Femur (tissue), 1 donor: ENCODE measurements around the gene TBC1D16.
"Not testable (repeated sequence)": the region's sequence is repeated elsewhere in the genome, so short reads cannot be mapped to it uniquely, and the experiment has no call there.

ENCODE experiments used
- DNase-seq: peaks from one replicate; pipeline ENCODE4 v3.0.0-alpha.2; 2017

Gene TBC1D16

DNA sequence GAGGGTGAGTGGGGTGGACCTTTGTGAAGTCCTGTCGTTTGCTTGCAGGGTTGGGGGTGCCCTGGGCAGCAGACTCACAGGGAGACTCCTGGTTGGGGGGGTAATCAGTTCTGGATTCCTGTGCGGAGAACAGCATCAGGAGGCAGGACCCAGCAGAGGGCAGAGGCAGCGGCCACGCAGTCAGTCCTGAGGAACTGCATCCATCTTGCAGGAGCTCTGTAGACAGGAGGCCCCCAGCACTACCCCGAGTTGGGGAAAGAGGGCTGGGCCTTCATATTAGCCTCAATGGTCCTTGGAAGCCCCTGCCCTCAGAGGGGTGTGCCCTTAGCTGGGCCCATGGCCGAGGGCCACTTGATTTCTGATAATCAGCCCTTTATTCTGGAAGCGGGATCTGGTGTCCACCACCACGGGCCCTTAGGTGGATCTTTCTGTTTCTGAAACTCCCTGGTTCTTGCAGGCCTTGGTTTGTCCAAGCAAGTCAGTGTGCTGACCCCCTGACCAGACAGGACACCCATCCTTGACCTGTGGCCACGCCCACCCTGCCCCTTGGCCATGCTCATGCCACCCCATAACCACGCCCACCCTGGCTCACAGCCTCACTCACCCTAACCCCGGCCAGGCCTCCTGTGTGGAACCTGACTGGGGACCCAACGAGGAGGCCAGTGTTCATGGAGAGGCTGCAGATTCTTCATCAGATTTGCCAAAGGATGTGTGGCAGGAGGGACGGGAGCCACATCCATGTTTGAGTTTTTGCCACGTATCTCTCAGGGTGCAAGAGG lies 122.9 kb downstream of the TBC1D16 start:
- DNase-seq: no peak

DNA sequence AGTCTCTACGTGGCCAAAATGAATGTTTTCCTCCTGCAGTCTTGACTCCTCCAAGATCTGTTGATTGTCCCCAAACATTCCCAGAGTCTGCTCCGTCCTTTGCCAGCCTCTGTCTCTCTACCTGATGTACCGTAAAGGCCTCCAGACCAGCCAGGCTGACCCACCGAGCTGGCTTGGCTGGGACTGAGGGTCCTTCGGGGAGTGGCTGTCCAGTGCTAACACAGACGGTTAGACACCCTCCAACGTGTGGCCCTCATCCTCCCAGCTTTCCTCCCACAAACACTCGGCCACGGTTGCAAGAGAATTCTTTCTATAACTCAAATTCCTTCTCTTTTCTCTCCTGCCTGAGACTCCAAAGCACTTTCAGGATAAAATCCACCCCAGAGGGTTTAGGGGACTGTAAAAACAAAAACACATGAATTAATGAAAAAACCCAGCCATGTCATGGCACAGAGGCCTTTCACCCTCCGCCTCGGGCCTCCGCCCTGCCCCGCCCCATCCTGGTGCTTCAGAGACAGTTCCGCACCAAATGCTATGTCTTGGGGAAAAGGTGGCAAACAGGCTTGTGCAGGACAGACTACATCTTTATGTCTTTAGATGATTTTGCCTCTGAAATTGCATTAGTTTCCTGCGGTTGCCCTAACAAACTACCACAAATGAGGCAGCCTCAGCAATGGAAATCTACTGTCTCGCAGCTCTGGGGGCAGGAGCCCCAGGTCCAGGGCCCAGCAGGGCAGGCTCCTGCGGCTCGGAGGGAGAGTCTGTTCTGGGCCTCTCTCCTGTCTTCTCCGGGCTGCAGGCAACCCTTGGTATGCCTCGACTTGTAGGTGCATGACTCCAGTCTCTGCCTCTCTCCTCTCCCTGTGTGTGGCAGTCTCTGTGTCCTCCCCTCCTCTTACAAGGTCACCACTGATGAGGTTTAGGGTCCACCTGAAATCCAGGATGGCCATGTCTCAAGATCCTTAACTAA lies 124.0 kb downstream of the TBC1D16 start:
- DNase-seq: no peak

DNA sequence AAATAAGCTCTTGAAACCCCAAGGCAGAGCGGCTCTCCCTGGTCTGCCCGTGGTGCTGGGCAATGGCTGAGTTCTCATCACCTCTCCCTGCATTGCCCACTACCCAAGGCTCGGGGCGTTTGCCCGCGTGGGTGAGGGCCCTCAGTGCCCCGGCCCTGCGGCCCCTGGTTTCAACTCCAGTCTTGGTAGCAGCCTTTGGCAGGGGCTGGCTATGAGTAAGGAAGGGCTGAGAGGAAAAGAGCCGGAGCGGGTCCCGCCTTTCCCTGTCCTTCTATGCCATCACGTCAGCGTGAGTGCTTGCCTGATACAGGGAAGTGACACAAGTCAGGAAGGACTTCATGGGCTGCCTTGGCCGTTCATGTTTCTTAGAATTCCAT lies 124.7 kb downstream of the TBC1D16 start:
- DNase-seq: no peak

DNA sequence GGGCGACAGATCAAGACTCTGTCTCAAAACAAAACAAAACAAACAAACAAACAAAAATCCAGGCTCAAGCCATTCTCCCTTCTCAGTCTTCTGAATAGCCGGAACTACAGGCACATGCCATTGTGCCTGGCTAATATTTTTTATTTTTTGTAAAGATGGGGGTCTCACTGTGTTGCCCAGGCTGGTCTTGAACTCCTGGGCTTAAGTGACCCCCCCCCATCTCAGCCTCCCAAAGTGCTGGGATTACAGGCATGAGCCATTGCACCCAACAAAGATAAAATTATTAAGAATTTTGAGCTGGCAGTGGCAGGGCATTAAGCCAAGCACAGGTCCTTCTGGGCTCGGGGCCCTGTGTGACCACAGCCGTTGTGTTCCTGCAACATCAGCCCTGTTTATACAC lies 126.6 kb downstream of the TBC1D16 start:
- DNase-seq: no peak

DNA sequence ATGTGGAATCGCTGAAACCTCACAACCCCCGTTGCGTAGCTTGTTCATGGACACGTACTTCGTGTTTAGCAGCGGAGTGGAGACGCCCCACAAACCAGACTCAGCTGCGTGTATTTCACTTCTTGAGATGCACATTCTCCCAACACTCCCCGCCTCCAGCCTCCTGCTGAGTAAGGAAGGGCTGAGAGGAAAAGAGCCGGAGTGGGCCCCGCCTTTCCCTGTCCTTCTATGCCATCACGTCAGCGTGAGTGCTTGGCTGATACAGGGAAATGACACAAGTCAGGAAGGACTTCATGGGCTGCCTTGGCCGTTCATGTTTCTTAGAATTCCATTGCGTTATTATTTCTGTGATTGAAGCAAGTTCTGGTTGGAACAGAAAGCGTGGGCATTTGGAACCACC lies 127.8 kb downstream of the TBC1D16 start:
- DNase-seq: no peak

DNA sequence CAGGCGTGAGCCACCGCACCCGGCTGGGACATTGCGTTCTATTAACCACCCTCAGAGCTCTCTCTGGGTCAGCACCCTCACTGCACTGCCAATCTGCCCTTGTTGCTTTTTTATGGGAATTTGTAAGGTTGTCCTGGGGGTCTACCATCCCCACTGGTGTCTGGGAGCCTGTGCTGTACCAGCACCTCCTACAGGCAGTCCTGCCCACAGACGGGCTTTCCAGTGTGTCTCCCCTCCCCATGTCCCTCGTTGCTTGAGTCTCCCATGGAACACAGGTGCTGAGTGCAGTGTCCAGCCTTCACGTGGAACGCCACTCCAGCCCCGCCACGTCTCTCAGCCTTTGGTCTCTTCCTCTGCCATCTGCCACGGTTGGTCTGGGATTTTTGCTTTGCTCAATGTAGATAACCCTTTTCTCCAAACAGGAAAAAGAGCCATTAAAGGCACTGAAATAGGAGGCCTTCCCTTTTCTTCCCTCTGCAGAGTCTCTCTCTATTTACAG lies 128.4 kb downstream of the TBC1D16 start:
- no peak for DNase-seq

DNA sequence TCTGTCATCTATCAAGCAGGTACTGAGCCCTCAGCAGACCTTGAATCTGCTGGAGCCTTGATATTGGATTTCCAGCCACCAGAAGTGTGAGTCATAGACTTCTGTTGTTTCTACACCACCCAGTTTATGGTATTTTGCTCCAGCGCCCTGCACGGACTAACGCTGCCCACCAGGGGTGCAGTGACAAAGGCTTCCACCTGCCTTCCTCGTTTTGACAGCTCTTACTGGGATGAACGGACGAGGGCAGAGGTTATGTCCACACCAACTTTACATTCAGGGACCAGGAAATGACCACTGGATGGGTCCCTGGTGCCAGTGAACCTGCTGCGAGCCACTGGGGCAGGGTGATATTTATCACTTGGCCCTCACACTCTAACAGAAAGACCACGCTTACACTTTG lies 129.8 kb downstream of the TBC1D16 start:
- no peak for DNase-seq

DNA sequence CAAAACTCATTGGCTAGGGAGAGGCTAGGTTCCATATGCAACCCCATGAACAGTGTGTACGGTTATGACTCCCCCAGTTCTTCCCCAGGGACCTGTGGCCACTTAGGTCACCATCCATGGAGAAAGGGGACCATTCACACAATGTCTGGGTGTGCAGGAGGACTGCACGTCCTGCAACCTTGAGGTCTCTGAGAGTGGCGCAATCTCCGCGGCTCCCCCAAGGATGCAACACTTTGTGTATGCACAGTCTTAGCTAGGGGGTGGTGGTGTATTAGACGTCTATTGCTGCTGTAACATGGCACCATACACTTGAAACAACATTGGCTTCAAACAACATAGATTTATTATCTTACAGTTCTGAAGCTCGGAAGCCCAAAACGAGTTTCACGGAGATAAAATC lies 130.8 kb downstream of the TBC1D16 start:
- no peak for DNase-seq

DNA sequence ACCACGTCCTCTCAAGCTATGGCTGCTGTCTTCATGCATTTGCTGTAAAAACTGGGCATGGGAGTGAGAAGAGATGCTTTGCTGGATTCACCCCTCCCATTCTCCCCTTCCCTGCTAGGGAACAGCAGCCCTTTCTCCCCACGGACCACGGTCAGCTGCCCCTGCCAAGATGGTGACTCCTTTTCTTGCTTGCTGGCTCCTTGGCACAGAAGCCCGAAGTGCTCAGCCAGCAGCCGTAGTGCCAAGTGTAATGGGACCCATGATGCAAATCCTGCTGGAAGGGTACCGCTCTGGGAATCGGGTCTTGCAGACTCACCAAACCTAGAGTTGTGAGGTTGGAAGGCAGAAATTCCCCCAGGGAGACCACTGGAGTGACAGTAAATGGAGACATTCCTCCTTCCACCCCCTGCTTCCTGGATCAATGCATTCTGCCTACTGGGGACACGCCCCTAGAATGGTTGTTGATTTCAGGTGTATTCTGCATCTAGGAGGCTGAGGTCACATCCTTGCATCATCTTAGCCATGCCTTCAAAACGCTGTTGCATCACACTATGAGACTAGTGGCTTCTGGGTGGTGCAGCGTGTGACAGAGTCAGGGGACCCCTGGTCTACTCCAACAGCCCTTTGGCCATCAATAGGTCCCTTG lies 133.4 kb downstream of the TBC1D16 start:
- no peak for DNase-seq

DNA sequence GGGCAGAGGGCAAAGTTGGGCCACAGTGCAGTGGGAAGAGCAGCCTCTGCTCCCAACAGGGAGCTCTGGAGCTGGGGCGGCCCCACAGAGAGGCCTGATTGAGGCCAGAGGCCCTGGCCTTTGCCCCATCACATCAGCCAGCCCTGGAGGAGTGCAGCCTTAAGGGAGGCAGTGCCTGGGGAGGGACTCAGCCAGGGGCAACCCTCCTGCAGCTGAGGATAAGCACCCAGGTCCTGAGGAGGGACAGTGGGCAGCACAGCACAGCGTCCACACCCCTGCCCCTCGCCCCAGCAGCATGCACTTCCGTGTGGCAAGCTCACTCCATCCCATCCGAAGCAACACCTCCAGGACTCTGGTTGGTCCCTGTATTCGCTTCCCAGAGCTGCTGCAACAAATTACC lies 134.5 kb downstream of the TBC1D16 start:
- no peak for DNase-seq

DNA sequence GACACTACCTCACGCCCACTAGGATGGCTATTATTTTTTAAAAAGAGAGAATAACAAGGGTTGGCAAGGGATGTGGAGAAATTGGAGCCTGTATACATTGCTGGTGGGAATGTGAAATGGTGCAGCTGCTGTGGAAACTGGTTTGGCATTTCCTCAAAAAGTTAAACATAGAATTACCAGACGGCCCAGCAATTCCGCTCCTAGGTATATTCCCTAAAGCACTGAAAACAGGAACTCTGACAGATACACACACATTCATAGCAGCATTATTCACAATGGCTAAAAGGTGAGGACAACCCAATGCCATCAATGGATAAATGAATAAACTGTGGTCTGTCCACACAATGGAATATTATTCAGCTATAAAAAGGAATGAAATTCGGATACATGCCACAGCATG lies 136.1 kb downstream of the TBC1D16 start:
- DNase-seq: no peak

DNA sequence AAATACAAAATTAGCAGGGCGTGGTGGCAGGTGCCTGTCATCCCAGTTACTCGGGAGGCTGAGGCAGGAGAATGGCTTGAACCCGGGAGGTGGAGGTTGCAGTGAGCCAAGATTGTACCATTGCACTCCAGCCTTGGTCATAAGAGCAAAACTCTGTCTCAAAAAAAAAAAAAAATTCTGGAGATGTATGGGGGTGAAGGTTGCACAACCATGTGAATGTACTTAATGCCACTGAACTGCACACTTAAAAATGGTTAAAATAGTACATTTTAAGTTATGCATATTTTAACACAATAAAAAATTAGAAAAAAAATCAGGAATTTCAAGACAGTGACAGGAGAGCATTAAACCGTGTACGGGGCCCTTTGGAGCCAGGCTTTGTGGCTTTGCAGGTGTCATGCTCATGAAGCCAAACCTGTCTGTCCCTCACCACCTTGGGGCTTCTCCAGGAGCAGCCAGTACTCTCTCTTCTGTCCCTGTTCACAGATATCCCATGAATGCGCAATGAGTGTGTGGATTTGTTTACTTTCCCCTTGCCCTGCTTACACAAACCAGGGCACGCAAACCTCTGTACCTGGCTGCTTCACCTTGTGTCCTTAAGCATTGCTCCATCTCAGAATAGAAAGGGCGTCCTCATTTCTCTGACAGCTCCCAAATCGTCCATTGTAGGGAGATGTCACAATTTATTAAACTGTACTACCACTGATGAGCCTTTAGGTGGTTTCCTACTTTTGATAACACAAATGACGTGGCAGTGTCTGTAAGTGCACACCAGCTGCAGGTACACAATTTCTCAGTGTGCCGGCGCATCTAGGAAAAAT lies 138.2 kb downstream of the TBC1D16 start:
- DNase-seq: no peak

DNA sequence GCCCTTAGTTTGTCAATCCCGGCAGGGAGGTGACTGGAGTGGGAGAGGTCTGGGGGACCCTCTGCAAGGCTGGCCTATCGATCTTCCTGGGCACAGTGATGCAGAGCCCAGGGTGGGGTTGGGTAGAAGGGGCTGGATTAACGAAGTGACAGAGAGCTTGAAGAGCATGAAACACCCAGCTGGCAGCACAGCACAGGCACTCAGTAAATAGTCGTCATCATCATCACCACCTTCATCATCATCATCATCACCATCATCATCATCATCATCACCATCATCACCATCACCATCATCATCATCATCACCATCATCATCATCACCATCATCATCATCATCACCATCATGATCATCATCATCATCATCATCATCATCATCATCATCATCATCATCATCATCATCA lies 142.2 kb downstream of the TBC1D16 start:
- DNase-seq: not testable (repeated sequence)

DNA sequence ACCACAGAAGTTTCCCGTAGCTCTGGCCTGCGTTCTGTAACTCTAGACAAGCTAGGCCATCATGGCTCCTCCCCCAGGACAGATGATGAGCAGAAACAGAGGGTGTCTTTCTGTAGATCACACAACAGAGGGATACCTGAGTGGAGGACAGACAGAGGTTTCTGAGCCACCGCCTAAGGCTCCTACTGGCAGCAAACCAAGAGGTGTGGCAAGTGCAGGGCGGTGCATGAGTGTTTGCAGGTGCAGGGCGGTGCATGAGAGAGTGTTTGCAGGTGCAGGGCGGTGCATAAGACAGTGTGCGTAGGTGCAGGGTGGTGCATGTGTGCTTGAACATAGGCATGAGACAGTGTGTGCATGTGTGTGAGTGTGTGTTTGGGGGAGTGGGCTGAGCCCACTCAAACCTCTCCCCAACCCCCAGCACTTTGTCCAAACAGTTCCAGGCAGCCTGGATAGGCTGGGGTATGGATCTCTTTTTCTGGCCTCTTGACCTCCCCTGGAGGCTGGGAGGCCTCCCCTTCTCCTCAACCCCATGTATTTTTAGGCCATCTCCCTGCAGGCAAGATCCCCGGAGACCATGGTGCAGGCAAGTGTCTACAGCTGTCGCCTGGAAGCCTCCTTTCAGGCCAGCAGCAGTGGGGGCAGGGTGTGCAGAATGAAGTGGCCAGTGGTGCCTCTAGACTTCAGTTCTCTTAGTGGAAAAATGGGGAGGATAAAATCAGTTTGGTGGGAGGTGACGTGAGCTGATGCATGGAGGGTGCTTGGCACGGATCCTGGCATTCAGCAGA lies 143.0 kb downstream of the TBC1D16 start:
- DNase-seq: no peak

DNA sequence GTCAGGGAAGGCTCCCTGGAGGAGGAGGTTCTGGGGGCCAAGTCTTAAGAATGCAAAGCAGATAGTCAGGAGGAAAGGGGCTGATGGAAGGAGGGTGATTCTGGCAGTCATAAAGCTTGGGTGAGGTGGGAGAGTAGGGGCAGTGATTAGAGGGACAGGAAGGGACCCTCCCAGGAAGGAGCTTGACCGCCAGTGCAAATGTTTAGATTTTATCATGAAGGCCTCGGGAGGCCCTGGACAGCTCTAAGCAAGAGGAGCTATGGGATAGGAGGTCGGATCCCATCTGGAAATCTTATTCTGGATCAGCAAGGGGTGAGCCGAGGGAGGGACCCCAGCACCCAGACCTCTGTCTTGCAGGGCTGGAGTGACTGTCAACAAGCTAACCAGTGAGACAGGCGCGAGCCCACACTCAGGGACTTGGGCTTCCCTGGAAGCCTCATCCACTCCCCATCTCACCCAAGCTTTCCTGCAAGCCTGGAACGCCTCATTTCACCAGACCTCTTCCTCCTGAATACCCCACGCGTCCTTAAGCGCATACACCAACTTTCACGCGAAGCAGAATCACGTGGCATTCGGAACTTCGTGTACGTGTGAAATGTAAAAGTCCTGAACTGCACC lies 144.4 kb downstream of the TBC1D16 start:
- no peak for DNase-seq

DNA sequence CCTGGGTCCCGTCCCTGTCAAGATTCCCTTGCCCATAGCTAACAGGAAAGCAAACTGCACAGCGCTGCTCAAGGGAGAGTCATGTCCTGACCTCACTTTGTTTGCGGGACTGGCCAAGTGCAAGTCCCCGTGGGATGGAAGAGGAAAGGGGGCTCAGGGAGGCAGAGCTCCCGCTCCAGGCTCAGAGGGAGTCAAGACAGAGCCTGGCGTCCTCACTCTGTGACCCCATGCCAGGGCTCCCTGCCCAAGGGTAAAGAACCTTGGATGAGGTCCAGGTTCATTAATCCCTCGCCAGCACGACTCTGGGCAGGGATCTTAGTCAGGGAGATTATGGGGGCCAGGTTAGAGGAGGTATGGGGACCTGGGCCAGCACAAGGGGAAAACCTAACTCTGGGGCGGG lies 145.0 kb downstream of the TBC1D16 start:
- DNase-seq: no peak

DNA sequence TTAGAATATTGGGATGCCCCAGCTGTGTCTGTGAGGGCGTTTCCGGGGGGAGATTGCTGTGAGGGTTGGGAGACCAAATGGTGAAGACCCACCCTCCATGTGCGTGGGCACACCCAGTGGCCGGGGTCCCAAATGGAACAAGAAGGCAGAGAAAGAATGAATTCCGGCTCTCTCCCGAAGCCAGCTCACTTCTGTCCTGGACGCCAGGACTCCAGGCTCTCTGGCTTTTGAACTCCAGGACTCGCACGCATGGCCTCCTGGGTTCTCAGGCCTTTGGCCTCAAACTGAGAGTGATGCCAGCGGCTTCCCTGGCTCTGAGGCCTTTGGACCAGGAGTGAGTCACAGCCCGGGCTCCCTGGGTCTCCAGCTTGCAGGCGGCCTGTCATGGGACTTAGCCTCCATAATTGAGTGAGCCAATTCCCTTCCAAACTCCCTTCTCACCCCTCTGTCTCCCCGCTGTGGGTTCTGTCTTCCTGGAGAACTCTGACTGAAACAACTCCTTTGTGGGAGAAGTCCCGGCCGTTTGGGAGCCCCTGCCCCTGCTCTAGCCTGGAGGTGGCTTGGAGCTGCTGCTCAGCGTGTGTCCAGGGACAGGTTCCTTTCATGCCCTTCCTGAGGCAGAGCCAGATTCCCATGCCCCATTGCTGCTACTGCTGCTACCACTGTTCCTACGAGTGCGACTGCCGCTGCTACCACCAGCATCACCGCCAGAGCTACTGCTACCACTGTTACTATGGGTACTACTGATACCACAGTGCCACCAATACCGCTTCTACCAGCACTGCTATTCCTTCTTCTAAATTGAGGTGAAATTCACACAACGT lies 146.6 kb downstream of the TBC1D16 start:
- DNase-seq: no peak

DNA sequence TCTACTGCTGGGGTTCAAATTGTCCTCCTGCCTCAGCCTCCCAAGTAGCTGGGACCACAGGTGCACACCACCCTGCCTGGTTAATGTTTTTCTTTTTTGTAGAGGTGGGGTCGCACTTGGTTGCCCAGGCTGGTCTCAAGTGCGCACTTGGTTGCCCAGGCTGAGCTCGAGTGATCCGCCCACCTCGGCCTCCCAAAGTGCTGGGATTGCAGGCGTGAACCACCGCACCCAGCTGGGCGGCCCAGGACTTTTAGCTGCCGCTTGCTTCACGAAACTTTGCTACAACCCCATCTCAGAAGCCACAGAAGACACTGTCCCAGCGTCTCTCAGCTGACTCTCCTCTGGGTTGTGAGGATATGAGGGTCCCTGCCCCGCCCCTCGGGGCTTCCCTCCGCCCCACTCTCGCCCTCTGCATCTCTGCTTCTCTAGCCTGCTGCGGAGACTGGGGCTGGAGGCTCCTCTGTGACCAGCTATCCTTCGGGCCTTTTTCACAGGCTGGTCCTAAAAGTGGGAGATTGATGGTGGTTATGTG lies 147.6 kb downstream of the TBC1D16 start:
- no peak for DNase-seq

DNA sequence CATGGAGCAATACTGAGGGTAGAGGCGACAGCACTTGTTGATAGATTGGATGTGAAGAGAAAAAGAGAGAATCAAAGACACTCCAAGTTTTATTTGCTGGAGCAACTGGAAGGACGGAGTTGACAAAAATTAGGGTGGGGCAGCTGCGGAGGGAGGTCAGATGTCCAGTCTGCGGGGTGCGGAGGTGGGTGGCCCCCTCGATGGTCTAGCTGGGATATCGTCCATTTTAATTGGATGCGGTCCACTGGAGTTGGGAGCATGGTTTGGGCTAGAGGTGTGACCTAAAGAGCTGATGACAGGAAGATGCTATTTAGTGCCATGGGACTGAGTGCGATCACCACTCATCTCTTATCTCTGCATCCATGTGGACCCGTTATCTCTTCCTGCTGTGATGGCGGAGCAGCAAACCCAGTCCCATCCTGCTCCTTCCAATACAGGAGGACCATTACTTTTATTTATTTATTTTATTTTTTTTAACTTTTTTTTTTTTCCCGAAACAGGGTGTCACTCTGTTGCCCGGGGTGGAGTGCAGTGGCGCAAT lies 148.2 kb downstream of the TBC1D16 start:
- no peak for DNase-seq

DNA sequence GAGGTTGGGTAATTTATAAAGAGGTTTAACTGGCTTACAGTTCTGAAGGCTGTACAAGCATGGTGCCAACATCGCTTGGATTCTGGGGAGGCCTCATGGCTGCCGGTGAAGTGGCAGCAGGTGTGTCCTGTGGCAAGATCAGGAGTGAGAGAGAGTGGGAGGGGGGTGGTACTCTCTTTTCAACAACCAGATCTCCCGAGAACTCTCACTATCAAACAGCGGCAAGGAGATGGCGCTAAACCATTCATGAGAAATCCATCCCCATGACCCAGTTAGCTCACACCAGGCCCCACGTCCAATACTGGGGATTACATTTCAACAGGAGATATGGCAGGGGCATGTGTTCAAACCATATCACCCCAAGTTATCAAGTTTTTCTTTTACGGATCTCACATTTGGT lies 152.5 kb downstream of the TBC1D16 start:
- no peak for DNase-seq
